Keratinocyte (primary cell): Measurements from ENCODE around the gene ARHGAP15. TPM values are rescaled to one million over a fixed set of nuclear protein-coding genes. Genes with fewer than 3 reads are reported as not detected.

Experiments
- DNase-seq: peaks from one replicate; pipeline ENCODE4 v3.0.0-alpha.2; 2011; ENCODE audit warnings: low read depth, missing footprints, low spot score
- FAIRE-seq: peaks from 2 replicates; lab custom pipeline; 2011; peaks lifted over from hg19 to GRCh38; lab: Jason Lieb, UNC
- H2AFZ ChIP-seq: 2 replicates; pipeline ENCODE4 v1.6.0; 2012; ENCODE audit warnings: low read length, control low read depth, inconsistent platforms; ENCODE audit not compliant: control insufficient read depth
- H3K27ac ChIP-seq: 2 replicates; pipeline ENCODE4 v1.5.1; 2011; ENCODE audit warnings: low read length; ENCODE audit not compliant: control insufficient read depth, insufficient read depth
- H3K27me3 ChIP-seq: 3 replicates; pipeline ENCODE4 v1.6.0; 2011; ENCODE audit warnings: low read length; ENCODE audit not compliant: control insufficient read depth, insufficient read depth; ENCODE audit errors: extremely low read depth
- H3K36me3 ChIP-seq, 2 experiments: 2 replicates in 1 of 2; 3 replicates in 1 of 2; pipeline ENCODE4 v1.5.1; 2011; ENCODE audit warnings: low read length in 2 of 2, mild to moderate bottlenecking in 1 of 2; ENCODE audit not compliant: control insufficient read depth in 2 of 2, insufficient read depth in 2 of 2; ENCODE audit errors: extremely low read depth in 1 of 2
- H3K4me1 ChIP-seq: 3 replicates; pipeline ENCODE4 v1.5.1; 2011; ENCODE audit warnings: low read length; ENCODE audit not compliant: control insufficient read depth, insufficient read depth; ENCODE audit errors: extremely low read depth
- H3K4me2 ChIP-seq: 3 replicates; pipeline ENCODE4 v1.6.0; 2011; ENCODE audit warnings: low read depth, low read length; ENCODE audit not compliant: control insufficient read depth, insufficient read depth; ENCODE audit errors: extremely low read depth
- H3K4me3 ChIP-seq, 3 experiments: fragments of 200-600 bp in 1 of 3; sonication (generic) in 1 of 3; 2 replicates in 2 of 3; 3 replicates in 1 of 3; pipeline ENCODE4 v1.5.1; 2011 to 2016; ENCODE audit warnings: low read length in 3 of 3, mild to moderate bottlenecking in 3 of 3, control low read depth in 2 of 3, inconsistent platforms in 1 of 3, low read depth in 1 of 3, mixed read lengths in 1 of 3, mixed run types in 1 of 3, moderate library complexity in 1 of 3; ENCODE audit not compliant: control insufficient read depth in 2 of 3, insufficient read depth in 2 of 3; ENCODE audit errors: extremely low read depth in 1 of 3
- H3K79me2 ChIP-seq: 2 replicates; pipeline ENCODE4 v1.6.0; 2012; ENCODE audit warnings: low read length; ENCODE audit not compliant: control insufficient read depth, insufficient read depth
- H3K9ac ChIP-seq: 3 replicates; pipeline ENCODE4 v1.6.0; 2011; ENCODE audit warnings: low read length; ENCODE audit not compliant: control insufficient read depth, insufficient read depth; ENCODE audit errors: extremely low read depth
- H3K9me1 ChIP-seq: 3 replicates; pipeline ENCODE4 v1.6.0; 2011; ENCODE audit warnings: low read length; ENCODE audit not compliant: control insufficient read depth, insufficient read depth; ENCODE audit errors: extremely low read depth
- H3K9me3 ChIP-seq: 2 replicates; pipeline ENCODE4 v1.5.1; 2012; ENCODE audit warnings: low read depth, low read length; ENCODE audit not compliant: control insufficient read depth
- H4K20me1 ChIP-seq: 3 replicates; pipeline ENCODE4 v1.6.0; 2011; ENCODE audit warnings: low read length; ENCODE audit not compliant: control insufficient read depth, insufficient read depth; ENCODE audit errors: extremely low read depth
- EZH2 ChIP-seq: IDR thresholded peaks from one replicate; pipeline ENCODE4 v1.6.1; 2012; ENCODE audit warnings: inconsistent platforms, mild to moderate bottlenecking, low read length, moderate library complexity
- dilution Hi-C: fragments of 300-500 bp; cut with MboI; formaldehyde crosslinking; loops from one replicate; pipeline ENCODE4 v1.7.0; 2020; ENCODE audit warnings: low sequenced_read_pairs; ENCODE audit not compliant: extremely low pct_ligation_motif_present
- polyA plus RNA-seq, 5 experiments: library from polyadenylated mRNA; depleted of rRNA in 3 of 5; stranded (reverse) in 3 of 5; stranded (forward) in 1 of 5; unstranded in 1 of 5; fragments of >200 nt; gene quantifications; 1 replicate in 1 of 5; 2 replicates in 3 of 5; 3 replicates in 1 of 5; pipeline versions ENCODE4 v1.2.1 to v1.2.3, GENCODE V29; 2011 to 2012; ENCODE audit warnings: missing spikeins in 2 of 5, low read depth in 1 of 5, low replicate concordance in 1 of 5
- TF ChIP-seq, protein P1 (sequence below), 3 experiments: IDR thresholded peaks in 1 of 3; conservative IDR thresholded peaks in 1 of 3; optimal IDR thresholded peaks in 1 of 3; 2 replicates in 2 of 3; 3 replicates in 1 of 3; pipeline versions ENCODE3 to v1.5.1; 2011; ENCODE audit warnings: low read length in 3 of 3, mild to moderate bottlenecking in 3 of 3, moderate library complexity in 2 of 3, control low read depth in 1 of 3, inconsistent platforms in 1 of 3; ENCODE audit not compliant: insufficient read depth in 2 of 3; ENCODE audit errors: extremely low read depth in 1 of 3

Gene ARHGAP15
- polyA plus RNA-seq, 1 donor (not counting 4 experiments of a cell fraction or from before 2014, with no cell fraction given), result not detected

DNA sequence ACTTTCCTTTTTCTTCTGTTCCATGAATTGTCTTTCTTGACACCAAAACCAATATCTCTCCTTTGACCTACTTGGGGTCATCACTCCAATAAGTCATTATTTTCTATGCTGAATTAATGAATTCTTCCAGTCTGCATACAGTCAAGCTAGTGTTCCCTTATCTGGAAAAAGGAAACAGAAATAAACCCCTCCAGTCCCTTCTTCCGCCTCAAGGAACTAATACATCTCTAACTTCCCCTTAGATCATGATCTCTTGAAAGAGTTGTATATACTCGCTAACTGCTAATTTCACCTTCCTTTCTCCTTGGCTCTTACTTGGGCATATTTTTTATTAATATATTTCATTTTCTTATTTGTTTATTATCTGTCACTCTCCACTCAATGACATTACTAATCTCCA is 7.3 kb upstream of the ARHGAP15 start:
- Histone ChIP-seq H3K27ac (no peak overlapping the region), H3K27me3 (no peaks in the 10 kb centered on the region), H3K4me1 (no peaks in the 10 kb centered on the region), H3K4me2 (no peak overlapping the region), H2AFZ (no peak overlapping the region), H3K9ac (no peak overlapping the region), H3K36me3 (no peaks in the 10 kb centered on the region), H4K20me1 (no peaks in the 10 kb centered on the region), H3K79me2 (no peaks in the 10 kb centered on the region), H3K4me3 (no peak overlapping the region), H3K9me1 (no peaks in the 10 kb centered on the region), H3K9me3 (no peaks in the 10 kb centered on the region)
- TF ChIP-seq, protein P1, sequence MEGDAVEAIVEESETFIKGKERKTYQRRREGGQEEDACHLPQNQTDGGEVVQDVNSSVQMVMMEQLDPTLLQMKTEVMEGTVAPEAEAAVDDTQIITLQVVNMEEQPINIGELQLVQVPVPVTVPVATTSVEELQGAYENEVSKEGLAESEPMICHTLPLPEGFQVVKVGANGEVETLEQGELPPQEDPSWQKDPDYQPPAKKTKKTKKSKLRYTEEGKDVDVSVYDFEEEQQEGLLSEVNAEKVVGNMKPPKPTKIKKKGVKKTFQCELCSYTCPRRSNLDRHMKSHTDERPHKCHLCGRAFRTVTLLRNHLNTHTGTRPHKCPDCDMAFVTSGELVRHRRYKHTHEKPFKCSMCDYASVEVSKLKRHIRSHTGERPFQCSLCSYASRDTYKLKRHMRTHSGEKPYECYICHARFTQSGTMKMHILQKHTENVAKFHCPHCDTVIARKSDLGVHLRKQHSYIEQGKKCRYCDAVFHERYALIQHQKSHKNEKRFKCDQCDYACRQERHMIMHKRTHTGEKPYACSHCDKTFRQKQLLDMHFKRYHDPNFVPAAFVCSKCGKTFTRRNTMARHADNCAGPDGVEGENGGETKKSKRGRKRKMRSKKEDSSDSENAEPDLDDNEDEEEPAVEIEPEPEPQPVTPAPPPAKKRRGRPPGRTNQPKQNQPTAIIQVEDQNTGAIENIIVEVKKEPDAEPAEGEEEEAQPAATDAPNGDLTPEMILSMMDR (optimal IDR thresholded peaks at IDR 0.05 in 1 of 3, IDR thresholded peaks at IDR 0.05 in 1 of 3, conservative IDR thresholded peaks at IDR 0.05 in 1 of 3; ENCODE audit: extremely low read depth in 1 of 3, insufficient read depth in 2 of 3, low read length in 3 of 3), result no peak
- TF ChIP-seq EZH2, result no peak
- FAIRE-seq (no peak), DNase-seq (no peak)
- dilution Hi-C loops, result no loop called here

- Histone ChIP-seq H3K4me3 (no peak overlapping the region), H3K79me2 (no peaks in the 10 kb centered on the region), H3K36me3 (no peaks in the 10 kb centered on the region), H3K9me1 (no peaks in the 10 kb centered on the region), H3K9me3 (no peaks in the 10 kb centered on the region), H3K4me1 (no peaks in the 10 kb centered on the region), H3K9ac (no peak overlapping the region), H2AFZ (no peak overlapping the region), H3K27me3 (no peaks in the 10 kb centered on the region), H4K20me1 (no peaks in the 10 kb centered on the region), H3K27ac (no peak overlapping the region), H3K4me2 (no peak overlapping the region)
- TF ChIP-seq, protein P1 (optimal IDR thresholded peaks at IDR 0.05 in 1 of 3, IDR thresholded peaks at IDR 0.05 in 1 of 3, conservative IDR thresholded peaks at IDR 0.05 in 1 of 3; ENCODE audit: extremely low read depth in 1 of 3, insufficient read depth in 2 of 3, low read length in 3 of 3), result no peak
- TF ChIP-seq EZH2, result no peak
- dilution Hi-C loops, result no loop called here
- FAIRE-seq (no peak), DNase-seq (no peak)
Observed at GRCh38 chr2:143123911-143124310, 5.3 kb upstream of the ARHGAP15 start.
